K562 (cell line): ENCODE measurements around the gene SLC30A1. TPM values are rescaled to one million over a fixed set of nuclear protein-coding genes. Genes with fewer than 3 reads are reported as not detected.

ENCODE experiments used
- ATF7 ChIP-seq: fragments of 450-650 bp; IDR thresholded peaks from 2 replicates; pipeline ENCODE4 v1.7.1; 2014; ENCODE audit warnings: mild to moderate bottlenecking, moderate library complexity
- DACH1 ChIP-seq: fragments of 450-650 bp; IDR thresholded peaks from 2 replicates; pipeline ENCODE4 v1.6.1; 2018; ENCODE audit not compliant: partially characterized antibody
- HDAC1 ChIP-seq, 2 experiments: fragments of 450-650 bp; IDR thresholded peaks; 2 replicates each; pipeline ENCODE4 v1.6.1; 2016 to 2017; ENCODE audit warnings: inconsistent platforms in 1 of 2, mild to moderate bottlenecking in 1 of 2, moderate library complexity in 1 of 2
- IFI16 ChIP-seq: fragments of 250-450 bp; sonication (Bioruptor Pico); IDR thresholded peaks from 2 replicates; pipeline ENCODE4 v2.1.2; 2022; ENCODE audit warnings: mild to moderate bottlenecking, inconsistent platforms
- ILK ChIP-seq: fragments of 450-650 bp; IDR thresholded peaks from 2 replicates; pipeline ENCODE4 v1.6.1; 2016; ENCODE audit warnings: missing genetic modification characterization, low read depth, mild to moderate bottlenecking, missing compliant biosample characterization, moderate library complexity, borderline replicate concordance
- IRF2 ChIP-seq: sonication (generic); formaldehyde crosslinking; IDR thresholded peaks from 2 replicates; pipeline ENCODE4 v1.8.1; 2022; ENCODE audit warnings: mild to moderate bottlenecking, missing genetic modification reagents
- NONO ChIP-seq, 2 experiments: fragments of 200-400 bp in 1 of 2; fragments of 450-650 bp in 1 of 2; formaldehyde crosslinking in 1 of 2; IDR thresholded peaks; 2 replicates each; pipeline ENCODE4 v1.6.1; 2017; ENCODE audit warnings: low read depth in 2 of 2, mild to moderate bottlenecking in 2 of 2, moderate library complexity in 2 of 2, low read length in 1 of 2
- PCBP1 ChIP-seq: fragments of 200-400 bp; formaldehyde crosslinking; IDR thresholded peaks from 2 replicates; pipeline ENCODE4 v1.6.1; 2018; ENCODE audit warnings: mild to moderate bottlenecking, low read depth, low read length; ENCODE audit not compliant: poor library complexity, severe bottlenecking
- POLR2H ChIP-seq: IDR thresholded peaks from 2 replicates; pipeline ENCODE4 v1.6.1; 2016; ENCODE audit warnings: missing genetic modification characterization, low read depth, mild to moderate bottlenecking, control low read depth, missing compliant biosample characterization, moderate library complexity
- SAFB ChIP-seq: fragments of 200-400 bp; formaldehyde crosslinking; IDR thresholded peaks from 2 replicates; pipeline ENCODE4 v1.6.1; 2017; ENCODE audit warnings: low read depth, low read length, borderline replicate concordance
- SREBF2 ChIP-seq: sonication (generic); formaldehyde crosslinking; IDR thresholded peaks from 2 replicates; pipeline ENCODE4 v1.4.0; 2020; ENCODE audit warnings: mild to moderate bottlenecking, missing genetic modification reagents
- TCF7 ChIP-seq: sonication (generic); IDR thresholded peaks from 2 replicates; pipeline ENCODE4 v1.6.1; 2016; ENCODE audit warnings: antibody characterized with exemption, borderline replicate concordance
- TCFL5 ChIP-seq: fragments of 250-450 bp; sonication (Bioruptor Pico); conservative IDR thresholded peaks from 2 replicates; pipeline ENCODE4 v1.6.1; 2021; ENCODE audit warnings: mild to moderate bottlenecking, moderate library complexity, matching md5 sums
- ZNF184 ChIP-seq: sonication (generic); formaldehyde crosslinking; IDR thresholded peaks from 2 replicates; pipeline ENCODE4 v1.5.0; 2020; ENCODE audit warnings: missing genetic modification reagents
- ZNF224 ChIP-seq: sonication (generic); formaldehyde crosslinking; IDR thresholded peaks from 2 replicates; pipeline ENCODE4 v1.8.0; 2022; ENCODE audit warnings: mild to moderate bottlenecking, missing genetic modification reagents
- polyA plus RNA-seq, 8 experiments: library from polyadenylated mRNA; depleted of rRNA in 4 of 8; stranded (reverse) in 5 of 8; unstranded in 3 of 8; fragments of >200 nt; fragmentation: Nextera tagmentation in 2 of 8; fragmentation: Illumina TruSeq in 1 of 8; extraction: Ambion mirVana in 2 of 8; extraction: Trizol in 1 of 8; gene quantifications; 2 replicates each; pipeline versions ENCODE4 v1.2.1 to v1.2.3, GENCODE V29; 2011 to 2014; ENCODE audit warnings: inconsistent platforms in 1 of 8, missing spikeins in 1 of 8
- total RNA-seq, 7 experiments: library from RNA; depleted of rRNA in 6 of 7; stranded (reverse); fragments of >200 nt in 6 of 7; fragmentation: Illumina TruSeq in 2 of 7; extraction: Trizol in 2 of 7; gene quantifications; 2 replicates each; pipeline versions ENCODE4 v1.2.1 to v1.2.3, GENCODE V29; 2011 to 2021; ENCODE audit warnings: low replicate concordance in 1 of 7
- TF ChIP-seq, protein P1 (sequence below): sonication (generic); formaldehyde crosslinking; IDR thresholded peaks from 2 replicates; pipeline ENCODE4 v1.8.0; 2022; ENCODE audit warnings: missing genetic modification reagents, mild to moderate bottlenecking, moderate library complexity, borderline replicate concordance
- TF ChIP-seq, protein P2 (sequence below): sonication (generic); formaldehyde crosslinking; IDR thresholded peaks from 2 replicates; pipeline ENCODE4 v1.9.0; 2022; ENCODE audit warnings: mild to moderate bottlenecking, missing genetic modification reagents
- TF ChIP-seq, protein P3 (sequence below), 2 experiments: fragments of 450-650 bp in 1 of 2; sonication (generic) in 1 of 2; formaldehyde crosslinking in 1 of 2; IDR thresholded peaks in 1 of 2; conservative IDR thresholded peaks in 1 of 2; 2 replicates each; pipeline versions ENCODE4 v1.6.1 to v1.8.1; 2016 to 2023; ENCODE audit warnings: mild to moderate bottlenecking in 2 of 2, moderate library complexity in 2 of 2, inconsistent platforms in 1 of 2, missing genetic modification reagents in 1 of 2
- TF ChIP-seq, protein P4 (sequence below), 3 experiments: fragments of 200-800 bp in 1 of 3; sonication (Bioruptor generic) in 1 of 3; sonication (generic) in 1 of 3; formaldehyde crosslinking in 1 of 3; IDR thresholded peaks; 2 replicates each; pipeline versions ENCODE4 v1.6.1 to v1.8.0; 2016 to 2022; ENCODE audit warnings: mild to moderate bottlenecking in 2 of 3, missing compliant biosample characterization in 2 of 3, missing genetic modification characterization in 2 of 3, missing genetic modification reagents in 1 of 3
- TF ChIP-seq, protein P5 (sequence below): sonication (generic); formaldehyde crosslinking; IDR thresholded peaks from 2 replicates; pipeline ENCODE4 v1.8.0; 2022; ENCODE audit warnings: missing genetic modification reagents, mild to moderate bottlenecking, borderline replicate concordance

Gene SLC30A1
- total and polyA plus RNA-seq, 9 of the 15 experiments (the other 6 are each of a cell fraction or from before 2014, with no cell fraction given), result 4.1 to 14.4 (median 6.6) TPM

DNA sequence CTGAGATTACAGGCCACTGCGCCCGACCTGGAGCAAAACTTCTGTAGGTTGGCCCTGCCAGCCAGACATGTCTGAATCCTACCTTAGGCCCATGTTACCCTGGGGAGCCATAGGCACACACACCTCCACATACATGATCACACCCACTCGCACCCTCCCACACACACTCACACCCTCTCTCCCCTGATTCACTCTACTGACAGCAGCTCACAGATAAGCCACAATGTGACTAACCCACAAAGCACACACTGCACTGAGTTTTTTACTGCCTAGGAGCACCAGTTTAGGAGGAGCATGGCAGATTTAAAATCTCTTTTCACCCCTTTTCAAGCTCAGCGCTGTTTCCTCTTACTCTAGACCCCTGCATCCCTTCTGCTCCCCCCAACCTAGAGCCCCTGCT lies 41.7 kb downstream of the SLC30A1 start (continued):
- TF ChIP-seq, protein P1, sequence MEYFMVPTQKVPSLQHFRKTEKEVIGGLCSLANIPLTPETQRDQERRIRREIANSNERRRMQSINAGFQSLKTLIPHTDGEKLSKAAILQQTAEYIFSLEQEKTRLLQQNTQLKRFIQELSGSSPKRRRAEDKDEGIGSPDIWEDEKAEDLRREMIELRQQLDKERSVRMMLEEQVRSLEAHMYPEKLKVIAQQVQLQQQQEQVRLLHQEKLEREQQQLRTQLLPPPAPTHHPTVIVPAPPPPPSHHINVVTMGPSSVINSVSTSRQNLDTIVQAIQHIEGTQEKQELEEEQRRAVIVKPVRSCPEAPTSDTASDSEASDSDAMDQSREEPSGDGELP (CRISPR knock-in tag), result 0 out of 2 replicates have a peak, but pooled peaks have one; percentile 56
- TF ChIP-seq, protein P2, sequence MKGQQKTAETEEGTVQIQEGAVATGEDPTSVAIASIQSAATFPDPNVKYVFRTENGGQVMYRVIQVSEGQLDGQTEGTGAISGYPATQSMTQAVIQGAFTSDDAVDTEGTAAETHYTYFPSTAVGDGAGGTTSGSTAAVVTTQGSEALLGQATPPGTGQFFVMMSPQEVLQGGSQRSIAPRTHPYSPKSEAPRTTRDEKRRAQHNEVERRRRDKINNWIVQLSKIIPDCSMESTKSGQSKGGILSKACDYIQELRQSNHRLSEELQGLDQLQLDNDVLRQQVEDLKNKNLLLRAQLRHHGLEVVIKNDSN (CRISPR knock-in tag), result no peak
- TF ChIP-seq SAFB (no peak), SREBF2 (CRISPR knock-in tag) (no peak), ZNF184 (CRISPR knock-in tag) (no peak), ATF7 (0 out of 2 replicates have a peak, but pooled peaks have one; percentile 48), IRF2 (CRISPR knock-in tag) (no peak), PCBP1 (no peak), ZNF224 (CRISPR knock-in tag) (no peak), IFI16 (no peak), POLR2H (tag) (no peak), DACH1 (peak; percentile 17), HDAC1 (IDR thresholded peaks at IDR 0.05) (peak in 1 of 2 experiments; percentile 93; a peak in 2 of 4 replicates), TCF7 (no peak), TCFL5 (CRISPR knock-in tag) (no peak), ILK (tag) (no peak), NONO (IDR thresholded peaks at IDR 0.05; ENCODE audit: low read depth in 2 of 2, low read length in 1 of 2) (no peak)
- TF ChIP-seq, protein P3, sequence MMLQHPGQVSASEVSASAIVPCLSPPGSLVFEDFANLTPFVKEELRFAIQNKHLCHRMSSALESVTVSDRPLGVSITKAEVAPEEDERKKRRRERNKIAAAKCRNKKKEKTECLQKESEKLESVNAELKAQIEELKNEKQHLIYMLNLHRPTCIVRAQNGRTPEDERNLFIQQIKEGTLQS (IDR thresholded peaks at IDR 0.05), result no peak
- TF ChIP-seq, protein P3 (CRISPR knock-in tag; conservative IDR thresholded peaks at IDR 0.05), result no peak
- TF ChIP-seq, protein P4, sequence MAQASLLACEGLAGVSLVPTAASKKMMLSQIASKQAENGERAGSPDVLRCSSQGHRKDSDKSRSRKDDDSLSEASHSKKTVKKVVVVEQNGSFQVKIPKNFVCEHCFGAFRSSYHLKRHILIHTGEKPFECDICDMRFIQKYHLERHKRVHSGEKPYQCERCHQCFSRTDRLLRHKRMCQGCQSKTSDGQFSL (CRISPR knock-in tag; IDR thresholded peaks at IDR 0.05), result no peak
- TF ChIP-seq, protein P4 (tag; IDR thresholded peaks at IDR 0.05), result no peak
- TF ChIP-seq, protein P5, sequence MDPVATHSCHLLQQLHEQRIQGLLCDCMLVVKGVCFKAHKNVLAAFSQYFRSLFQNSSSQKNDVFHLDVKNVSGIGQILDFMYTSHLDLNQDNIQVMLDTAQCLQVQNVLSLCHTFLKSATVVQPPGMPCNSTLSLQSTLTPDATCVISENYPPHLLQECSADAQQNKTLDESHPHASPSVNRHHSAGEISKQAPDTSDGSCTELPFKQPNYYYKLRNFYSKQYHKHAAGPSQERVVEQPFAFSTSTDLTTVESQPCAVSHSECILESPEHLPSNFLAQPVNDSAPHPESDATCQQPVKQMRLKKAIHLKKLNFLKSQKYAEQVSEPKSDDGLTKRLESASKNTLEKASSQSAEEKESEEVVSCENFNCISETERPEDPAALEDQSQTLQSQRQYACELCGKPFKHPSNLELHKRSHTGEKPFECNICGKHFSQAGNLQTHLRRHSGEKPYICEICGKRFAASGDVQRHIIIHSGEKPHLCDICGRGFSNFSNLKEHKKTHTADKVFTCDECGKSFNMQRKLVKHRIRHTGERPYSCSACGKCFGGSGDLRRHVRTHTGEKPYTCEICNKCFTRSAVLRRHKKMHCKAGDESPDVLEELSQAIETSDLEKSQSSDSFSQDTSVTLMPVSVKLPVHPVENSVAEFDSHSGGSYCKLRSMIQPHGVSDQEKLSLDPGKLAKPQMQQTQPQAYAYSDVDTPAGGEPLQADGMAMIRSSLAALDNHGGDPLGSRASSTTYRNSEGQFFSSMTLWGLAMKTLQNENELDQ, result no peak
